Thymus (tissue), 14 donors: ENCODE measurements around the gene KCTD2. TPM values are rescaled to one million over a fixed set of nuclear protein-coding genes. Genes with fewer than 3 reads are reported as not detected.

Experiments
- DNase-seq, 9 donors: peaks; one replicate each; pipeline ENCODE4 v3.0.0-alpha.2; 2013; ENCODE audit warnings: low spot score in 9 of 9, low read depth in 6 of 9, missing footprints in 1 of 9
- H3K27ac ChIP-seq, 2 donors: one replicate each; pipeline ENCODE4 v1.5.1; 2013; ENCODE audit warnings: control low read depth in 1 of 2, low read depth in 1 of 2, low read length in 1 of 2, mild to moderate bottlenecking in 1 of 2, moderate library complexity in 1 of 2
- H3K27me3 ChIP-seq, 2 donors: one replicate each; pipeline ENCODE4 v1.5.1; 2013; ENCODE audit warnings: low read length in 1 of 2; ENCODE audit not compliant: control insufficient read depth in 2 of 2, insufficient read depth in 1 of 2
- H3K36me3 ChIP-seq, 2 donors: one replicate each; pipeline ENCODE4 v1.5.1; 2013; ENCODE audit warnings: low read length in 1 of 2, mild to moderate bottlenecking in 1 of 2, moderate library complexity in 1 of 2; ENCODE audit not compliant: control insufficient read depth in 2 of 2, insufficient read depth in 2 of 2
- H3K4me1 ChIP-seq, 2 donors: one replicate each; pipeline ENCODE4 v1.5.1; 2013; ENCODE audit warnings: low read length in 2 of 2; ENCODE audit not compliant: control insufficient read depth in 2 of 2, insufficient read depth in 2 of 2
- H3K4me3 ChIP-seq, 2 donors: one replicate each; pipeline ENCODE4 v1.5.1; 2013; ENCODE audit warnings: low read length in 2 of 2, control low read depth in 1 of 2, mild to moderate bottlenecking in 1 of 2
- H3K9me3 ChIP-seq, 2 donors: one replicate each; pipeline ENCODE4 v1.5.1; 2013; ENCODE audit warnings: low read length in 1 of 2, mild to moderate bottlenecking in 1 of 2; ENCODE audit not compliant: control insufficient read depth in 2 of 2, insufficient read depth in 1 of 2
- WGBS: extraction: QIAGEN DNeasy Blood & Tissue Kit; methylation state at CpG from one replicate; pipeline ENCODE4 v1.1.7; 2013; 5-methylcytosine and 5-hydroxymethylcytosine counted together
- long read RNA-seq, 10 donors: transcript quantifications; one replicate each; lab custom pipeline, GENCODE V29; 2026
- polyA plus RNA-seq: library from polyadenylated mRNA; stranded (reverse); fragments of 200-250 nt; gene quantifications from one replicate; pipeline ENCODE4 v1.2.3, GENCODE V29; 2013
- total RNA-seq: library from RNA; stranded (reverse); fragments of 120-200 nt; gene quantifications from one replicate; pipeline ENCODE4 v1.2.4, GENCODE V29; 2013
- donor health status: healthy.

Gene KCTD2, protein sequence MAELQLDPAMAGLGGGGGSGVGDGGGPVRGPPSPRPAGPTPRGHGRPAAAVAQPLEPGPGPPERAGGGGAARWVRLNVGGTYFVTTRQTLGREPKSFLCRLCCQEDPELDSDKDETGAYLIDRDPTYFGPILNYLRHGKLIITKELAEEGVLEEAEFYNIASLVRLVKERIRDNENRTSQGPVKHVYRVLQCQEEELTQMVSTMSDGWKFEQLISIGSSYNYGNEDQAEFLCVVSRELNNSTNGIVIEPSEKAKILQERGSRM
- total RNA-seq = 10.0 TPM
- polyA plus RNA-seq = 20.4 TPM
- long read RNA-seq, donor 1 = 0 reads
- long read RNA-seq, donor 2 = 0 reads
- long read RNA-seq, donor 3, partial matches to known transcripts = 0 of 2 reads
- long read RNA-seq, donor 3, other reads (novel, unspliced or antisense) = 0 of 2 reads
- long read RNA-seq, donor 4, partial matches to known transcripts = 0 of 1 reads
- long read RNA-seq, donor 4, other reads (novel, unspliced or antisense) = 0 of 1 reads
- long read RNA-seq, donor 5, partial matches to known transcripts = 1,914 of 2,343 reads
- long read RNA-seq, donor 5, other reads (novel, unspliced or antisense) = 426 of 2,343 reads
- long read RNA-seq, donor 6, partial matches to known transcripts = 1,486 of 1,755 reads
- long read RNA-seq, donor 6, other reads (novel, unspliced or antisense) = 265 of 1,755 reads
- long read RNA-seq, donor 7, partial matches to known transcripts = 0 of 2 reads
- long read RNA-seq, donor 7, other reads (novel, unspliced or antisense) = 0 of 2 reads
- long read RNA-seq, donor 8, partial matches to known transcripts = 0 of 1 reads
- long read RNA-seq, donor 8, other reads (novel, unspliced or antisense) = 0 of 1 reads
- long read RNA-seq, donor 9 = 0 reads
- long read RNA-seq, donor 10, partial matches to known transcripts = 144 of 409 reads
- long read RNA-seq, donor 10, other reads (novel, unspliced or antisense) = 265 of 409 reads

DNA sequence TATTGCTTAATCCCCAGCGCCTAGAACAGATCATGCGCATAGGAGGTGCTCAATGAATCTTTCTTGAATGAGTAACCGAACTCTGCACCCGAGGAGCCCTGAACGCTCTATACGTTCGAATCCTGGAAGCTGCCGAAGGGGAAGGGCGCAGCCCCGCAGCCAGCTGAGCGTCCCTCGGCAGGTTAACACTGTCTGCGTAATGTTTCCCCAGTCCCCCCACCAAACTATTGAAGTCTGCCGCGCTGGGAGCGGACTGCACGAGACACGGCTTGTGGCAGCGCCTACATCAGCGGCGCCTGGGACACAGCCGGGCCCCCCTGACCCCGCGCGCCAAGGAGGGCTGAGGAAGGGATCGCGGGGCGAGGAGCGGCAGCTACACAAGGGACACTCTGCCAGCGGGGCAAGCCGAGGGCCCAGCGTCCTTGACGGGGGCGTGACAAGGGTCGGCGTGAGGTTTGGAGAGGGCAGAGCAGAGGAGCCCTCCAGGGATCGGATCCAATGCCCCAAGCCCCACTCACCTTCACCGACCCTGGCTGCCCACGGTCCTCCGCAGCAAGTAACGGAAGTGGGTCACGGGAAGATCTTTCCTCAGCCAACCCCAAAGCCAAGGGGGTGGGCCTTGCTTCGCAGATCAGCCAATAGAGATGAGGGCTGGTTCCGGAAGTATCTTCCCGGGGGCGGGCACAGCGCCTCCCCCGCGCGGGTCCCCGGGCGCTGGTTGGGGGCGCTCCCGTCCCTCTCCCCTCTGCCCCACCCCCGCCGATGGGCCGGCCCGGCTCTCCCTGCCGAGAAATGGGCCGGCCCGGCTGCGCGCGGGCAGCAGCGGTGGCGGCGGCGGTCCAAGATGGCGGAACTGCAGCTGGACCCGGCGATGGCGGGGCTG lies at the start of gene KCTD2, which contains the start of gene ATP5PD:
Gene KCTD2 (plus strand): TSS at position 819 of the 883 bp plus-strand sequence. CDS start 26 bp downstream, at position 845.
Gene ATP5PD (minus strand): TSS at position 563 of the 883 bp plus-strand sequence. CDS start 4,319 bp downstream, outside the sequence.
- H3K9me3 ChIP-seq = no peaks in the 10 kb centered on the region
- H3K27ac ChIP-seq = peak within 1 kb of the TSS; percentile 85 to 91
- peaks cover 7 to 11% of the 10 kb centered on the region in 2 donors for H3K36me3 ChIP-seq
- DNase-seq = peak; percentile 80 to 96 (median 90)
- peaks cover 10 to 17% of the 10 kb centered on the region in 2 donors for H3K4me1 ChIP-seq
- H3K4me3 ChIP-seq = peak within 1 kb of the TSS; percentile 97 to 100
- no peaks in the 10 kb centered on the region for H3K27me3 ChIP-seq
- under 1% methylated on average over 72 of the region's 72 CpGs for WGBS

DNA sequence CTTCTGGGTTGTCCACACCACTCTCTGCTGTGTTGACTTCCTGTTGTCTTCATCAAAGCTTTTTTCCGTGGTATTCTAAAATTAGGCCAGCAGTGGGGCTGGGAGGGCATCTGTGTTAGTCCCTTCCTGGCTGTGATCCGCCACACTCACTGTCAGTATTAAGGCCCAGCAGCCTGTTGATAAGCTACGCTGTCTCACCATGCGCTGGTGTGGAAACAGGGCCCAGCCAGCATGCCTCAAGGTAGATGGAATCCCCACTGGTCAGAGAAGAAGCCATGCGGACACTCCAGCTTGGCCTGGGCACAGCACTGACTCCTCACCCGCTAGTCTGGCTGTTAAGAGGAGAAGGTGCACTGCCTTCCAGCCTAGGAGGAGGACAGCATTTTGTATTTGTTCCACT lies 48.2 kb upstream of the KCTD2 start:
- Histone ChIP-seq H3K4me1 (no peaks in the 10 kb centered on the region), H3K27me3 (peaks cover 0 to 2% of the 10 kb centered on the region in 2 donors), H3K4me3 (no peak overlapping the region), H3K36me3 (no peaks in the 10 kb centered on the region), H3K9me3 (no peaks in the 10 kb centered on the region), H3K27ac (no peak overlapping the region)
- no peak for DNase-seq
- WGBS = 79% methylated on average over 6 of the region's 6 CpGs

DNA sequence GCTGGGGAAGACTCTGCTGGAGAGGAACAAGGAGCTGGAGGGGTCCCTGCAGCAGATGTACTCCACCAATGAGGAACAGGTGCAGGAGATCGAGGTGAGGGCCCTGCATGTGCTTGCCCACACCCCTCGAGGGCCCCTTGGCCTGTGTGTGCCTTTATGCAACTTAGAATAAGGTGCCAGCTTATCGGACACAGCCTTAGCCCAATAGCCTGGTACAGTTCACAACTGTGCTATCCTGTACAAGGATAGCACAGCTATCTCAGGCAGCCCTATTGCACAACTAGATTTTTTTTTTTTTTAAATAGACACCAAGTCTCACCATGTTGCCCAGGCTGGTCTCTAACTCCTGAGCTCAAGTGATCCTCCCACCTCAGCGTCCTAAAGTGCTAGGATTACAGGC lies 47.5 kb upstream of the KCTD2 start:
- Histone ChIP-seq H3K27me3 (peaks cover 0 to 2% of the 10 kb centered on the region in 2 donors), H3K9me3 (no peaks in the 10 kb centered on the region), H3K36me3 (no peaks in the 10 kb centered on the region), H3K4me3 (no peak overlapping the region), H3K4me1 (no peaks in the 10 kb centered on the region), H3K27ac (no peak overlapping the region)
- DNase-seq = no peak
- 88% methylated on average over 4 of the region's 4 CpGs for WGBS

DNA sequence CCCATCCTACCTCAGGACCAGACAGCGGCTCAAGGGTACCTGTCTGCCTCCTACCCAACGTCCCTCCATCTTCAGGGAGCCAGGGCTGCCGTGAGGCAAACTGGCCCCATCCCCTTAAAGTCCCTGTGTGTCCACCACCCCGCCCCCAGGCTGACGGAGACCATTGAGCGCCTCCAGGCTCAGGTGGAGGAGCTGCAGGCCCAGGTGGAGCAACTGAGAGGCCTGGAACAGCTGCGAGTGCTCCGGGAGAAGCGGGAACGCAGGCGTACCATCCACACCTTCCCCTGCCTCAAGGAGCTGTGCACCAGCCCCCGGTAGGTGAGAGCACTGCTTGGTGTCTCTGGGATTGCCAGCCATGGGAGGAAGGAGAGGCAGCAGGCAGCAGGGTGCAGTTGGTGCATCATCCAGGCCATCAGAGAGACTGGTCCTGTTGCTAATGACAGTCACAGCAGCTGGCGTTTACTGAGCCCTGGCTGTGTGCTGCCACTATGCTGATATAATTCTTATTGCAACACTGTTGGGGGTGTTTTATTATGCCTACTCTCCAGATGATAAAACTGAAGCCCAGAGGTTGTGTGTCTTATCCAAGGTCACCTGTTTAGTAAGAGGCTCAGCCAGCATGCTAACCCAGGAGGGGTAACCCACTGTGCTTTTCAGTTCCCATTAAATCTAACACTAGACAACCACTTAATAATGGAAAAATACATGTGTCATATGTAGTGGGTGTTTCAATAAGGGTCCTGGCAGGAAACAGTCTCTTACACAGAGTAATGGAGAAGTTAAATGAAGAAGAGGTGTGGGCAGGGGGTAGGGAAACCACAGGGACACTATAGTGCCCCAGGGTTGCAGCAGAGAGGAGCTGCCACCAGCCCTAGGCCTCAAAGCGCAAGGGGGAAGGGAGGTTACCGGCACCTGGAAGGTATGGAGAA lies 44.8 kb upstream of the KCTD2 start:
- no peaks in the 10 kb centered on the region for H3K4me1 ChIP-seq
- peaks cover 0 to 6% of the 10 kb centered on the region in 2 donors for H3K27me3 ChIP-seq
- no peak for DNase-seq
- H3K27ac ChIP-seq = no peak overlapping the region
- H3K9me3 ChIP-seq = no peaks in the 10 kb centered on the region
- H3K36me3 ChIP-seq = no peaks in the 10 kb centered on the region
- 94% methylated on average over 15 of the region's 15 CpGs for WGBS
- no peak overlapping the region for H3K4me3 ChIP-seq

DNA sequence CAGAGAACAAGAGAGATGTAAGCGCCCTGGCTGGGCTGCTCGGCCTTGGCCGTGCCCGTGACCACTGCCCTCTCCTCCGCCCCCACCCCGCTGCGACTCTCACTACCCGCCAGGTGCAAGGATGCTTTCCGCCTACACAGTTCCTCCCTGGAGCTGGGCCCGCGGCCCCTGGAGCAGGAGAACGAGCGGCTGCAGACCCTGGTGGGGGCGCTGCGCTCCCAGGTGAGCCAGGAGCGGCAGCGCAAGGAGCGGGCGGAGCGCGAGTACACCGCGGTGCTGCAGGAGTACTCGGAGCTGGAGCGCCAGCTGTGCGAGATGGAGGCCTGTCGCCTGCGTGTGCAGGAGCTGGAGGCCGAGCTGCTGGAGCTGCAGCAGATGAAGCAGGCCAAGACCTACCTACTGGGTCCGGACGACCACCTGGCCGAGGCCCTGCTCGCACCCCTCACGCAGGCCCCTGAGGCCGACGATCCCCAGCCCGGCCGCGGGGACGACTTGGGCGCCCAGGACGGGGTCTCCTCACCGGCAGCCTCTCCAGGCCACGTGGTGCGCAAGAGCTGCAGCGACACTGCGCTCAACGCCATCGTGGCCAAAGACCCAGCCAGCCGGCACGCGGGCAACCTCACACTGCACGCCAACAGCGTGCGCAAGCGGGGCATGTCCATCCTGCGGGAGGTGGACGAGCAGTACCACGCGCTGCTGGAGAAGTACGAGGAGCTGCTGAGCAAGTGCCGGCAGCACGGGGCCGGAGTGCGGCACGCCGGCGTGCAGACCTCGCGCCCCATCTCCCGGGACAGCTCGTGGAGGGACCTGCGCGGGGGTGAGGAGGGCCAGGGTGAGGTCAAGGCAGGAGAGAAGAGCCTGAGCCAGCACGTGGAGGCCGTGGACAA lies 43.7 kb upstream of the KCTD2 start:
- peaks cover 0 to 6% of the 10 kb centered on the region in 2 donors for H3K27me3 ChIP-seq
- no peak for DNase-seq
- no peak overlapping the region for H3K4me3 ChIP-seq
- no peaks in the 10 kb centered on the region for H3K36me3 ChIP-seq
- no peaks in the 10 kb centered on the region for H3K4me1 ChIP-seq
- WGBS = 98% methylated on average over 76 of the region's 76 CpGs
- H3K9me3 ChIP-seq = no peaks in the 10 kb centered on the region
- no peak overlapping the region for H3K27ac ChIP-seq

DNA sequence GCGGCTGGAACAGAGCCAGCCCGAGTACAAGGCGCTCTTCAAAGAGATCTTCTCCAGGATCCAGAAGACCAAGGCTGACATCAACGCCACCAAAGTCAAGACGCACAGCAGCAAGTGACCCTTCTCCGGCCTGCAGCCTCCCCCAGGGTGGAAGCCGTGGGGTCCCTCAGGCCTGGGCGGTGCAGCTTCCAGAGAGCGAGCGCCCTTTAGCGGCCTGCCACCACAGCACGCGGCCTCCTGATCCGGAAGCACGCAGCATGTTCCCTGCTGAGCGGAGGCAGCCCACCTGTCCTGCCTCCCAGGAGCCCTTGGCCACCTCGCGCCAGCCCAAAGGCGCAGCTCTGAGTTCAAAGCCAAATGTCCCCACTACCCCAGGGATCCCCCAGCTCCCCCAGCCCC lies 43.1 kb upstream of the KCTD2 start:
- Histone ChIP-seq H3K9me3 (no peaks in the 10 kb centered on the region), H3K36me3 (no peaks in the 10 kb centered on the region), H3K27ac (no peak overlapping the region), H3K4me1 (no peaks in the 10 kb centered on the region), H3K27me3 (peaks cover 0 to 6% of the 10 kb centered on the region in 2 donors), H3K4me3 (no peak overlapping the region)
- no peak for DNase-seq
- 96% methylated on average over 19 of the region's 19 CpGs for WGBS

DNA sequence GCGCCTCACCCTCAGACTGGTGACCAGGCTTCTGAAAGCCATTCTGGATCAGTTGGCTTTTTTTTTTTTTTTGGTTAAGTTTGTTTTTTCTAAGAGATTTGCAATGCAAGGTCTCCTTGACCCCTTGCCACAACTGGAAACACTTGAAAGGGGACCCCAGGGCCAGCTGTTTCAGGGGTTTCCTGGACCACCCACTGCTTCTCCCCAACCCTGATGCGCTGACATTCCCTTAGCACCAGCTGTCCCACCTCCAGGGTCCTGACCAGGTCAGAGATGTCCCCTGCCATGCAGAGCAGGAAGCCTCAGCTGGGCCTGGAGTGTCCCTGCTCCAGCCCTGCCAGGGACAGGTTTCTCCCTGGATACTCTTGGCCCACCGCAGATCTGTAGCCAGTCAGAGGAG lies 42.7 kb upstream of the KCTD2 start:
- DNase-seq = no peak
- Histone ChIP-seq H3K4me3 (no peak overlapping the region), H3K36me3 (no peaks in the 10 kb centered on the region), H3K9me3 (no peaks in the 10 kb centered on the region), H3K27ac (no peak overlapping the region), H3K27me3 (peaks cover 0 to 6% of the 10 kb centered on the region in 2 donors), H3K4me1 (no peaks in the 10 kb centered on the region)
- WGBS = 98% methylated on average over 3 of the region's 3 CpGs
